HG03175 (cell line): ENCODE measurements around the gene CNTN5.

Source experiments
- ATAC-seq: cut with Tn5 transposase; IDR thresholded peaks from one replicate; pipeline ENCODE4 v1.9.1; 2021; ENCODE audit warnings: mild to moderate bottlenecking, moderate library complexity; ENCODE audit not compliant: unreplicated experiment

Gene CNTN5

GRCh38 chr11:100294748-100295147 lies 1274.0 kb downstream of the CNTN5 start:
- ATAC-seq, result no peak

DNA sequence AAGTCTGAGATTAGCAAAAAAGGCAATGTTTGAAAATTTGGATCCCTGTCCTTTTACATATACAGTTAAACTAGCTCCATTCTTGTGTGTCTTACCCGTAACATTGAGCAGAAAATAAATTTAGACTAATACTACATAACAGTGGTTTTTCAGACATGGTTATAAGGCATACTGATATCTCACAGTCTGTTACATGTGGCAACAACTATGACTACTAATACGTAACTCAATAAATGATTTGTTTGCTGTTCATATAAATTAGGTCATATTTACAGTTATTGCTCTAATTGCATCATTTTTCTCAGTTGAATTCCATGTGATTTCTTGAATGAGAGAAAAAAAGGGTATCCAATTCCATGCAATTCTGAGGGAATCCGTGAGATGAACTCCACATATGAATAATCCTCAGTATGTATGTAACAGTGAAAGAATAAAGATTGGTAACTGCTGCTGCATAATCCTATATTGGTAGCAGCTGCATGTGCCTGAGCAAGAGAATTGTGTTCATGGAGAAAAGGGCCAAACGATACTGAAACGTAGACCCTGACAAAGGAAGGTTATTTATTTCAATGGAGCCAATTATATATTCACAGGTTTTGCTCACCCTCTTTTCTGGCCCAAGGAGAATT lies 1275.4 kb downstream of the CNTN5 start:
- ATAC-seq, result no peak

- no peak for ATAC-seq
Measured at GRCh38 chr11:100297516-100297915, 1276.8 kb downstream of the CNTN5 start.

DNA sequence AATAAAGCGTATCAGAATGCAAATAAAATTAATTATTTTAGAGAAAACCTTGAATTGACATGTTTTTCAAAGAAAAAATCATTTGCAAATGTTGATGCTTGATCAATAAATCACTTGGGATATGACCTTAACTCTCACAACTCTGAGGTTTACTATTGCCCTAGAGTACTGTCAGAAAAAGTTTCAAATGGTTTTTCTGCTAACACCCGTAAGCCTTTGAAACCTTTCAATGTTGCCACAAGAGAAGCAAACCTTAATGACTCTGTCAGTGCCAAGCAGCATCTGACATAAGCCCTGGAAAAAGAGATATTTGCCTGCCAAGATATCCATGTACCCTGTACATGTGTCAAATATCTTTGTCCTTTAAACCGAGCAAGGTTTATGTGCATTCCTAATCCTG lies 1282.1 kb downstream of the CNTN5 start:
- no peak for ATAC-seq

DNA sequence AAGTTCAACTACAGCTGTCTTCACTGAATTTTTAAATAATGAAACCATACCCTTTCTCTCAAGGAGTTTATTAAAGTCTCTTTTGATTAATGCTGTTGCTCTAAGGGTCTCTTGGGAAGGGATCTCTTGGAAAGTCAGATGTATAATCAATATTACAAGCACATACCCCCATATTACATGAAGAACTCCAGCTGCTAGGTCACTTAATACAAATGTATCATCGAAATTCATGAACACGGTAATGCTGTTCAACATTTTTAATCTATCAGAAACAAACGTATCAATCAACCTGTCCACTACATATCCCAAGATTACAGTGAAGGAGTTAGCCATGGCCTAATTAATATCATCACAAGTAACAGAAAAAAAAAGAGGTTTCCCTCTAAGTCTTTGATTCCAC lies 1283.1 kb downstream of the CNTN5 start:
- ATAC-seq, result no peak

DNA sequence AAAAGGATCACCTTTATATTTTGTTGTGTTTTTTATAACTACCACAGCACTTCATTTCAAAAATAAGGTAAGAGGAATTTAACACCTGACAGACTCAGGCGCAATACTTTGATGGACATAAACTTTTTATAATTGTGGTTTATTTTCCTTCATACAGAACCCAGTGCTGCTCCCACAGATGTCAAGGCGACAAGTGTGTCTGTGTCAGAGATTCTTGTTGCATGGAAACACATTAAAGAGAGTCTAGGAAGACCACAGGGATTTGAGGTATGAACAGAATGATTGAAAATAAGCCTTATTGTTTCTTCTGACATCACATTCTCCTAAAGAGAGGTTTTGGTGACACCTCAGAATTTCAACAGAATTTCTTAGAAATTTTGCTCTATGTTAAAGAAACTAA lies 1287.5 kb downstream of the CNTN5 start:
- ATAC-seq, result no peak

- no peak for ATAC-seq
Measured at GRCh38 chr11:100315946-100316345, 1295.2 kb downstream of the CNTN5 start.

- no peak for ATAC-seq
Measured at GRCh38 chr11:100316952-100317351, 1296.2 kb downstream of the CNTN5 start.

- no peak for ATAC-seq
Measured at GRCh38 chr11:100319691-100320090, 1298.9 kb downstream of the CNTN5 start.

GRCh38 chr11:100328626-100329340 lies 1308.0 kb downstream of the CNTN5 start:
- no peak for ATAC-seq

- no peak for ATAC-seq
Measured at GRCh38 chr11:100329352-100329751, 1308.6 kb downstream of the CNTN5 start.

GRCh38 chr11:100336873-100337272 lies 1316.1 kb downstream of the CNTN5 start:
- ATAC-seq, result no peak

DNA sequence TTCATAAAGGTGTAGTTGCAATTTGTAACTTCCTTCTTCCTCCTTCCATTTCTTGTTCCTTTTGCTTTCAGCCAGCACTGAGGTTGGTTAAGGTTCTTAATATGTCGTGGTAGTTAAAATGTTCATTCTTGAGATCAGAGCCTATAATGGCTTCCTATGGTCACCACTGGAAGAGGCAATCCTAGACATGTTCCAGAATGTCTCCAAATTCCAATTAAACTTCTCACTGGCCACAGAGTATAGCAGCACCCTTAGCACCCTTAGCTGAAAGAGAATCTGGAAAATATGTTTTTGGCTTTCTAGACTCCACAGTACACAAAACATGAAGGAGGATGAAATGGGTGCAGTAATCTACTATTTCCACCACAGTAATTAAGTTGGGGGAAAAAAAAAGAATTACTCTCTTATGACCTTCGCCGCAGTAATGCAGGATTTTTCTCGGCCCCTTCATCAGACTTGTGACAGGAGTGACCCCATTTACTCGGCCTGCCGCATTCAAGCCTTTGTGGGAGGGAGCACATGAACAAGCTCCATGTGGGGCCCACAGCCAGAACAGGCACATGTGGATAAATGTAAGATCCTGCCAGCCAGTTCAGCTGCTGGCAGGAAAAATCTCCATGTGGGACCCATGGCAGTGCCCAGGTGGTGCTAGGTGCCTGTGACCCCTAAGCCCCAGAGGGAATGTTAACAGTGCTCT lies 1317.5 kb downstream of the CNTN5 start:
- ATAC-seq, result no peak

DNA sequence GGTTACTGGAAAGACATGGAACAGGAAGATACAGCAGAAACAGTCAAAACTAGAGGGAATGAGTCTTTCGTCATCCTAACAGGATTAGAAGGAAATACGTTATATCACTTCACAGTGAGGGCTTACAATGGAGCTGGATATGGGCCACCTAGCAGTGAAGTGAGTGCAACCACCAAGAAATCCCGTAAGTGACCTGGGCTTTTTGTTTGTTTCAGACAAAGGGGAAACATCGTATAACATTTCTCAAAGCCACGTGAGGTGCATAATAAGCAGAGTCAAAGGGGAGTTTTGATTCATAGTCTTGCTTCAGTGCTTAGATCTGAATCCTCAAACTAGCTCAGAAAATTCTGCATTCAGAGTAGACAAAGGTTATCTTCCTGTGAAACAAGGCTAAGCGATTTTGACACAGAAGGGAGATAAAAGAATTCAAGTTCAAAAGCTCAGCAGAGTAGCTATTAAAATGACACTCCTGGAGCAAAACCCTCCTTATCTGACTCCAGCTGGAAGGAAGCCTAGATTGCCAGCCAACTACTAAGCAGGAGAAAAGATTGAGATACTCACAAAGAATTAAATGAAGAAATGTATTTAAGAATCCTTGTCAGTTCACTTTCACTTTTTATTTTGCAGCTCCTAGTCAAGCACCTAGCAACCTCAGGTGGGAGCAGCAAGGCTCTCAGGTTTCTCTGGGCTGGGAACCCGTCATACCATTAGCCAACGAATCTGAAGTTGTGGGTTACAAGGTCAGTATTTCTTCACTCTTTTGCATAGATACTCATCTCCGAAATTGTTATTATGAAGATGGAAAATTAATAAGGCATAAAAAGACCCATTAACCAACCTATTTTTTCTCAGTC lies 1319.9 kb downstream of the CNTN5 start:
- no peak for ATAC-seq

GRCh38 chr11:100353083-100353482 lies 1332.3 kb downstream of the CNTN5 start:
- ATAC-seq, result no peak

- no peak for ATAC-seq
Measured at GRCh38 chr11:100354736-100355135, 1334.0 kb downstream of the CNTN5 start.

- no peak for ATAC-seq
Measured at GRCh38 chr11:100356035-100356434, 1335.3 kb downstream of the CNTN5 start.

DNA sequence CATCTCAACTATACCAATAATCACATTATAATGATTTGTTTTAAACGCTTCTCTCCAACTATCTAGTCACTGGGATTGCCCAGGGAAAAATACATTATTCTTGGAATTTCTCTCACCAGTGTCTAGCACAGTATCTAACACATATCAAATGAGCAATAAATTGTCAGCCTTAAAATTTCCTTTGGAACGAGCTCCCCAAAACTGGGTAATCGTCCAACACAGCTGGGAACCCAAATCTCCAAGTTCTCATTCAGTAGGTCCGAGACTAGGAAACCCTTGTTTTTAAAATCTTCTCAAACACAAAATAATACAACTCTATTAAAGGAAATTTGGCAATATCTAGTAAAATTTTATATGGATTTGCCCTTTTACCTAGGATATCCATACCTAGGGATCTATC lies 1338.5 kb downstream of the CNTN5 start:
- ATAC-seq, result no peak

DNA sequence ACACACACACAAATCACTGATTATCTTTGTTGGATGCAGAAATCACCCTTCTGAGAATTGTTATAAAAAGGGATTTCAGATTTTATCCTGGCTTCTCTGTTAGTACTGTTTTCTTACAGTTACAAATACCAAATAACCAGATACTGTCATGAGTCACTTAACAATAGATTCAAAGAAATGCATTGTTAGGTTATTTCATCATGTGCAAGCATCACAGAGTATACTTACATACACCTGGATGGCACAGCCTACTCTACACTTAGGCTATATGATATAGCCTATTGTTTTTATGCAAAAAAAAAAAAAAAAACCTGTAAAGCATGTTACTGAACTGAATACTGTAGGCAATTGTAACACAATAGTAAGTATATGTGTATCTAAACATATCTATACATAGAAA lies 1347.1 kb downstream of the CNTN5 start:
- no peak for ATAC-seq

DNA sequence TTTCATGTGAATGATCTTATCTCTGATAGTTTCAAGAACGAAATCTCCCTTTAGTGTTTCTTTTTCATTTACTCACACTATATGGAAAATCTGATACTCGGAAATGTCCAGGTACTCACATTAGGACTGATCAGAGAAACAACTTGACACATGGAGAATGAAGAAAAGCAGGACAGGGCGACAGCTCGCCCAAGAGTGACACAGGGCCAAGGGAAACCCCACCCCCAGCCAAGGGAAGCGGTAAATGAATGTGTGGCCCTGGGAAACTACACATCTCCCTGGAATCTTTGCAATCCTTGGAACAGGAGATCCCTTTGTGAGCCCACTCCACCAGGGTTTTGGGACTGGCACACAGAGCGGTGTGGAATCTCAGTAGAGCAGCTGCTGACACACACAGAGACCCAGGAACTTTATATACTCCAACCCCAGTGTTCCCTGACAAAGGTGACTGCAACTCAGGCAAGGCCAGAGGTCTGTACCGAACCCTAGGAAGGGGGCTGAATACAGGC lies 1362.7 kb downstream of the CNTN5 start:
- ATAC-seq, result no peak

- ATAC-seq, result no peak
Measured at GRCh38 chr11:100396266-100396665, 1375.5 kb downstream of the CNTN5 start.
